Fibroblast of skin of abdomen (primary cell): ENCODE measurements around the gene RNF212B. TPM values are rescaled to one million over a fixed set of nuclear protein-coding genes. Genes with fewer than 3 reads are reported as not detected.
"Not testable (repeated sequence)": the region's sequence is repeated elsewhere in the genome, so short reads cannot be mapped to it uniquely, and the experiment has no call there.

Experiments used
- DNase-seq: peaks from one replicate; pipeline ENCODE4 v3.0.0-alpha.2; 2013
- polyA plus RNA-seq, 2 experiments: library from polyadenylated mRNA; unstranded; fragments of 120-200 nt; gene quantifications; one replicate each; pipeline ENCODE4 v1.2.1, GENCODE V29; 2013; ENCODE audit not compliant: insufficient read length in 2 of 2

The RNF212B gene, protein sequence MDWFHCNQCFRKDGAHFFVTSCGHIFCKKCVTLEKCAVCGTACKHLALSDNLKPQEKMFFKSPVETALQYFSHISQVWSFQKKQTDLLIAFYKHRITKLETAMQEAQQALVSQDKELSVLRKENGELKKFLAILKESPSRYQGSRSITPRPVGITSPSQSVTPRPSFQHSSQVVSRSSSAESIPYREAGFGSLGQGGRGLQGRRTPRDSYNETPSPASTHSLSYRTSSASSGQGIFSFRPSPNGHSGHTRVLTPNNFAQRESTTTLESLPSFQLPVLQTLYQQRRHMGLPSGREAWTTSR
- not detected for polyA plus RNA-seq (2013, experiment 1 of 2; ENCODE audit: insufficient read length)
- polyA plus RNA-seq (2013, experiment 2 of 2; ENCODE audit: insufficient read length) = not detected

GRCh38 chr14:23237772-23238594 is at the start of gene RNF212B:
RNF212B (plus strand) TSS chr14:23237936; CDS start chr14:23240346, 2,410 bp downstream.
- peak; percentile 66 for DNase-seq

- DNase-seq = no peak
Observed at GRCh38 chr14:23193432-23193831, 44.3 kb upstream of the RNF212B start.

GRCh38 chr14:23195552-23196101 is 42.1 kb upstream of the RNF212B start:
- DNase-seq = no peak

GRCh38 chr14:23196487-23196886 is 41.2 kb upstream of the RNF212B start:
- not testable (repeated sequence) for DNase-seq

DNA sequence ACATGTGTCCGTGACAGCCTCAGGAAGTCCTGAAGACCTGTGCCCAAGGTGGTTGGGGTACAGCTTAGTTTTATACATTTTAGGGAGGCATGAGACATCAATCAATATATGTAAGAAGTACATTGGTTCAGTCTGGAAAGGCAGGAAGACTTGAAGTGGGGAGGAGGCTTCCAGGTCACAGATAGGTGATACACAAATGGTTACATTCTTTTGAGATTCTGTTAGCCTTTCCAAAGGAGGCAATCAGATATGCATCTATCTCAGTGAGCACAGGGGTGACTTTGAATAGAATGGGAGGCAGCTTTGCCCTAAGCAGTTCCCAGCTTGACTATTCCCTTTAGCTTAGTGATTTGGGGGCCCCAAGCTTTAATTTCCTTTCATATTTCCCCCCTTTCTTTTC is 38.6 kb upstream of the RNF212B start:
- DNase-seq = not testable (repeated sequence)

- DNase-seq = no peak
Observed at GRCh38 chr14:23202001-23202400, 35.7 kb upstream of the RNF212B start.

GRCh38 chr14:23206422-23207145 is 31.2 kb upstream of the RNF212B start:
- no peak for DNase-seq

GRCh38 chr14:23207146-23207540 is 30.6 kb upstream of the RNF212B start:
- DNase-seq = no peak

DNA sequence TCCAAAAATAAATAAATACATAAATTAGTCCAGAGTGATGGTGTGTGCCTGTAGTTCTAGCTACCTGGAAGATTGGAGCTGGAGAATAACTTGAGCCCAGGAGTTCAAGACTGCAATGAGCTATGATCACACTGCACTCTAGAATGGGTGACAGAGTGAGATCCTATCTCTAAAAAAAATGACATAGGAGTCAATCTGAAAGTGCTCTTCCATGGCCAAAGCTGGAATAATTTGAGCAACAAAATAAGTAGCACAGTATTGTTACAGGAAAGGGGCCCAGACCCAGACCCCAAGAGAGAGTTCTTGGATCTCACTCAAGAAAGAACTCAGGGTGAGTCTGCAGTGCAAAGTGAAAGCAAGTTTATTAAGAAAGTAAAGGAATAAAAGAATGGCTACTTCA is 29.4 kb upstream of the RNF212B start:
- DNase-seq = no peak

GRCh38 chr14:23209651-23210423 is 27.9 kb upstream of the RNF212B start:
- no peak for DNase-seq

GRCh38 chr14:23215421-23215820 is 22.3 kb upstream of the RNF212B start:
- no peak for DNase-seq

DNA sequence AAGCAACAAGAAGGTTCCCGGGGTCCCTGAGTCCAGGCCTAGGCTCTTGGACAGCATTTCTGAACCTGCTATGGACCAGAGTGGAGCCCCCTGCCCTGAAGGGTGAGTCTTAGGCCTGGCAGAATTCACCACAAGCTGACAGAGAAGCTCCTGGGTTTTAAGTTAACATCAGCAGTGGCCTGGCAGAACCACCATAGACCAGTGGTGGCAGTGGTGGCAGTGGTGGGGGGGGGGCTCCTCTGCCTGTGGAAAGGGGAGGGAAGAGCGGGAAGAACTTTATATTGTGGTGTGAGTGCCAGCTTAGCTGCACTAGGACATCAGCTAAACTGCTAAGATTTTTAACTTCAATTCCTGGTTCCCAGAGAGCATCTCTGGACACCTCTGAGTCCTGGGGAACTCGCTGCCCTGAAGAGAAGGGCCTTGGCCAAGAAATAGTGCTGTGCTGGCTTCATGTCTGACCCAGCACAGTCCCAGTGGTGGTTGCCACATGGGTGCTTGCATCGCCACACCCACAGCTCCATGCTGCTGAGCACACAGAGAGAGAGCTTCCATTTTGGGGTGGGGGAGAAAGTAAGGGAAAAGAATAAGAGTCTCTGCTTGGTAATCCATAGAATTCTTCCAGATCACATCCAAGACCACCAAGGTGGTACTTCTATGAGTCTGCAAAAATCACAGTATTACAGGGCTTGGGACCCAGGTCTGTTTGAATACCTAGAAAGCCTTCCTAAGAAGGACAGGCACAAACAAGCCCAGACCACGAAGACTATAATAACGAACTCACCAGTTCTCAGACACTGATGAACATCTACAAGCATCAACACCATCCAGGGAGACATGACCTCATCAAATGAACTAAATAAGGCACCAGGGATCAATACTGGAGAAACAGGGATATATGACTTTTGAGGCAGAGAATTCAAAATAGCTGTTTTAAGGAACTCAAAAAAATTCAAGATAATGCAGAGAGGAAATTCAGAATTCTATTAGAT is 20.4 kb upstream of the RNF212B start:
- DNase-seq = no peak

DNA sequence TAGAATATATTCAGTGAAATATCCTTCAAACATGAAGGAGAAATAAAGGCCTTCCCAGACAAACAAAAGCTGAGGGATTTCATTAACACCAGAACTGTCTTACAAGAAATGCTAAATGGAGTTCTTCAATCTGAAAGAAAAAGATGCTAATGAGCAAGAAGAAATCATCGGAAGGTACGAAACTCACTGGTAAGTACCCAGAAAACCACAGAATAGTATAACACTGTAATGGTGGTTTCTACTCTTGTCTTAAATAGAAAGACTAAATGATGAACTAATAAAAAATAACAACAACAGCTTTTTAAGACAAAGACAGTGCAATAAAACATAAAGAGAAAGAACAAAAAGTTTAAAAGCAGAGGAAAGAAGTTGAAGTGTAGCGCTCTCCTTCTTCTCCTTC is 18.7 kb upstream of the RNF212B start:
- no peak for DNase-seq

DNA sequence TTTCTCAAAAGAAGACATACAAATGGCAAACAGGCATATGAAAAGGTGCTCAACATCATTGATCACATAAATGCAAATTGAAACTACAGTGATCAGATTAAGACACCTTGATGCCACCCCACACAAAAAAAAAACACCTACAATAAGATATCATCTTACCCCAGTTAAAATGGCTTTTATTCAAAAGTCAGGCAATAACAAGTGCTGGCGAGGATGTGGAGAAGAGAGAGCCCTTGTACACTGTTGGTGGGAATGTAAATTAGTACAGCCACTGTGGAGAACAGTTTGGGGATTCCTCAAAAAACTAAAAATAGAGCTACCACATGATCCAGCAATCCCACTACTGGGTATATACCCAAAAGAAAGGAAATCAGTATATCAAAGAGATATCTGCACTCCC is 12.8 kb upstream of the RNF212B start:
- DNase-seq = not testable (repeated sequence)

- DNase-seq = no peak
Observed at GRCh38 chr14:23227566-23227965, 10.2 kb upstream of the RNF212B start.

DNA sequence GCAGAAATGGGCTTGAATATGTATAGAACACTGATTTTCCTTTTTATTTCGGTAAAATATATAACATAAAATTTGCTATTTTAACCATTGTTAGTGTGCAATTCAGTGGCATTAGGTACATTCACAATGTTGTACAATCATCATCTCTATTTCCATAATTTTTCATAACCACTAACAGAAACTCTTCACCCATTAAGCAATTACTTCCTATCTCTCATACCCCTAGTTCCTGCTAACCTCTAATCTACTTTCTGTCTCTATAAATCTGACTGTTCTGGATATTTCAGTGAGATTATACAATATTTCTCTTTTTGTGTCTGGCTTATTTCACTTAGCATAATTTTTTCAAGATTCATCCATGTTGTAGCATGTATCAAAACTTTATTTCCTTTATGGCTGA is 8.9 kb upstream of the RNF212B start:
- DNase-seq = no peak

GRCh38 chr14:23232241-23232808 is 5.4 kb upstream of the RNF212B start:
- DNase-seq = not testable (repeated sequence)

DNA sequence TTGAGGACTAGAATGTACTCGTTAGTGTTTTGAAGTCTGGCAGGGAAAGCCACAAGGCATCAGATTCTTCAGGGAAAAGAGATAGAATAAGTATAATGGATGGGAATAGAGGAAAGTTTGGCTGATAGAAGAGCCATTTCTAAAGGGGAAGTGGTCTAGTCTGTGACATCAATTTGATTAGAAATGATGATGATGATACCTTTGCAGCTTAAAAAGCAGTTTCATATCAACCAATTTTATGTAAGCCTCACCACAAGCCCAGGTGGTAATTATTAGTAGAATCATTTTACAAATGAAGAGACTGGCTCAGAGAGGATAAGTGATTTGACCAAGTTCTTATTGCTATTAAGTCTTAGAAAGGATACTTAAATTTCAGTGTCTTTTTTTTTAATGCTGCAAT is 2.9 kb downstream of the RNF212B start:
- DNase-seq = no peak

- not testable (repeated sequence) for DNase-seq
Observed at GRCh38 chr14:23241061-23241715, 3.5 kb downstream of the RNF212B start.

GRCh38 chr14:23242076-23242475 is 4.3 kb downstream of the RNF212B start:
- no peak for DNase-seq
